SH-SY5Y (cell line): ENCODE data around the gene CAMTA1.

Experiments
- GATA2 ChIP-seq: IDR thresholded peaks from 2 replicates; pipeline ENCODE4 v1.6.1; 2011; ENCODE audit warnings: mild to moderate bottlenecking, low read depth, low read length
- GATA3 ChIP-seq: IDR thresholded peaks from 2 replicates; pipeline ENCODE4 v1.6.1; 2011; ENCODE audit warnings: low read depth, mild to moderate bottlenecking, low read length, moderate library complexity

DNA sequence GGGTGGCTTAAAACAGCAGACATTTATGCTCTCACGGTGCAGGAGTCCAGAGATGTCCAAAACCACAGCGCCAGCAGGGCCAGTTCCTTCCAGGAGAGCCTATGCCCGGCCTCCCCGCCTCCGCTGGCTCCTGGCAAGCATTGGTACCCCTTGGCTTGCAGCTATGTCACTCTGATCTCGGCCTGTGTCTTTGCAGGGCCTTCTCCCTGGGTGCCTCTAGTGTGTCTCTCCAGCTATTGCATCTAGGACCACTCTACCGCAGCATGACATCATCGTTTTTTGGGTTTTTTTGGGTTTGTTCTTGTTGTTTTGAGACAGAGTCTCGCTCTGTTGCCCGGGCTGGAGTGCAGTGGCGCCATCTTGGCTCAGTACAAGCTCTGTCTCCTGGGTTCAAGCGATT, 788.2 kb downstream of the CAMTA1 start:
- TF ChIP-seq GATA3 (no peak), GATA2 (no peak)
